ENCODE data around the gene GULP1. TPM values are rescaled to one million over a fixed set of nuclear protein-coding genes. Genes with fewer than 3 reads are reported as not detected.
A peak's percentile ranks its signal among the peaks of the same experiment; 100 is the strongest.

Gene GULP1
- total RNA-seq, 4 donors from 2014 or later: 34.0 to 46.3 (median 38.0) TPM

- intact Hi-C loops (cut with DNase I): no loop called here
- H3K4me3 ChIP-seq (replicated peaks in 1 of 3): no peak overlapping the region
- no peak for DNase-seq
- H3K36me3 ChIP-seq: no peaks in the 10 kb centered on the region
- H3K9me3 ChIP-seq: no peaks in the 10 kb centered on the region
- H3K27me3 ChIP-seq: no peaks in the 10 kb centered on the region
- WGBS, 2 donors: 88 to 92% methylated on average over 3 of the region's 3 CpGs
- TF ChIP-seq CTCF (IDR thresholded peaks at IDR 0.05): no peak
- no peak for TF ChIP-seq POLR2A (IDR thresholded peaks at IDR 0.05)
- peaks cover 15 to 27% of the 10 kb centered on the region in 2 donors for H3K4me1 ChIP-seq
- H3K27ac ChIP-seq: no peak overlapping the region
Observed at GRCh38 chr2:188473306-188473705, 181.6 kb downstream of the GULP1 start.

- intact Hi-C loops (cut with DNase I): no loop called here
- Histone ChIP-seq H3K27ac (no peak overlapping the region), H3K27me3 (no peaks in the 10 kb centered on the region), H3K4me1 (peaks cover 22 to 29% of the 10 kb centered on the region in 2 donors), H3K9me3 (no peaks in the 10 kb centered on the region), H3K36me3 (no peaks in the 10 kb centered on the region), H3K4me3 (replicated peaks in 1 of 3) (no peak overlapping the region)
- WGBS, 2 donors: 92 to 100% methylated on average over 2 of the region's 2 CpGs
- no peak for DNase-seq
- TF ChIP-seq CTCF (IDR thresholded peaks at IDR 0.05) (no peak), POLR2A (IDR thresholded peaks at IDR 0.05) (no peak)
Observed at GRCh38 chr2:188474316-188474715, 182.6 kb downstream of the GULP1 start.

GRCh38 chr2:188475945-188476344 is 184.3 kb downstream of the GULP1 start:
- H3K27ac ChIP-seq: no peak overlapping the region
- no peaks in the 10 kb centered on the region for H3K36me3 ChIP-seq
- TF ChIP-seq POLR2A (IDR thresholded peaks at IDR 0.05) (no peak), CTCF (IDR thresholded peaks at IDR 0.05) (no peak)
- peaks cover 23 to 29% of the 10 kb centered on the region in 2 donors for H3K4me1 ChIP-seq
- no peaks in the 10 kb centered on the region for H3K27me3 ChIP-seq
- WGBS, 2 donors: 59 to 64% methylated on average over 4 of the region's 4 CpGs
- H3K9me3 ChIP-seq: no peaks in the 10 kb centered on the region
- DNase-seq: no peak
- intact Hi-C loops (cut with DNase I): no loop called here
- H3K4me3 ChIP-seq (replicated peaks in 1 of 3): no peak overlapping the region

GRCh38 chr2:188477564-188478103 is 186.0 kb downstream of the GULP1 start:
- H3K4me1 ChIP-seq: peaks cover 23 to 29% of the 10 kb centered on the region in 2 donors
- TF ChIP-seq CTCF (IDR thresholded peaks at IDR 0.05) (no peak), POLR2A (IDR thresholded peaks at IDR 0.05) (no peak)
- H3K4me3 ChIP-seq (replicated peaks in 1 of 3): no peak overlapping the region
- peak overlapping the region; percentile 48 to 75 (median 57) for H3K27ac ChIP-seq
- H3K36me3 ChIP-seq: no peaks in the 10 kb centered on the region
- H3K27me3 ChIP-seq: no peaks in the 10 kb centered on the region
- H3K9me3 ChIP-seq: no peaks in the 10 kb centered on the region
- WGBS, 2 donors: 37 to 42% methylated on average over 5 of the region's 5 CpGs
- intact Hi-C loops (cut with DNase I): no loop called here
- no peak for DNase-seq

- Histone ChIP-seq H3K9me3 (no peaks in the 10 kb centered on the region), H3K4me3 (replicated peaks in 1 of 3) (no peak overlapping the region), H3K36me3 (no peaks in the 10 kb centered on the region), H3K27me3 (no peaks in the 10 kb centered on the region), H3K27ac (peak overlapping the region; percentile 48 to 75 (median 72)), H3K4me1 (peaks cover 23 to 29% of the 10 kb centered on the region in 2 donors)
- 24 to 28% methylated on average over 1 of the region's 1 CpG for WGBS, 2 donors
- DNase-seq: peak; percentile 20 to 25
- intact Hi-C loops (cut with DNase I): no loop called here
- TF ChIP-seq CTCF (IDR thresholded peaks at IDR 0.05) (no peak), POLR2A (IDR thresholded peaks at IDR 0.05) (peak in 1 of 2 donors; percentile 13)
Observed at GRCh38 chr2:188478724-188479123, 187.1 kb downstream of the GULP1 start.
